ENCODE measurements around the gene SAPCD2.

DNA sequence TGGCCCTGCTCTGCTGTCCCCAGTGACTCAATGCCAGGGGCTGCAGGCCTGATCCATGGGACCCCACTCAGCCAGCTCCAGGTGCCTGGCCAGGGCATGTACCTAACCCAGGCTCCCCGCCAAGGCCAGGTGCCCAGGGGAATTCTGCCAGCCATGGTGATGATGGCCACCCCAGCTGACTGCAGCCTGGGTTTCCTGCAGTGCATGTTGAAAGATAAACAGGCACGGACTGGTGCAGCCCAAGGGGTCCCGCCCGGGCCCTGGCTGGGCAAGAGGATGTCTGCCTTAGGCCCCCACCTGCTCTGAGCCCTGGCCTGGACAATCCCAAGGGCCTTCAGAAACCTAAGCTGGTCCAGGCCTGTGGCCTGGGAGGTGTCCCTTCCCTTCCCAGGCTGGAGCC is 43.5 kb downstream of the SAPCD2 start:
- TF ChIP-seq, protein P1, sequence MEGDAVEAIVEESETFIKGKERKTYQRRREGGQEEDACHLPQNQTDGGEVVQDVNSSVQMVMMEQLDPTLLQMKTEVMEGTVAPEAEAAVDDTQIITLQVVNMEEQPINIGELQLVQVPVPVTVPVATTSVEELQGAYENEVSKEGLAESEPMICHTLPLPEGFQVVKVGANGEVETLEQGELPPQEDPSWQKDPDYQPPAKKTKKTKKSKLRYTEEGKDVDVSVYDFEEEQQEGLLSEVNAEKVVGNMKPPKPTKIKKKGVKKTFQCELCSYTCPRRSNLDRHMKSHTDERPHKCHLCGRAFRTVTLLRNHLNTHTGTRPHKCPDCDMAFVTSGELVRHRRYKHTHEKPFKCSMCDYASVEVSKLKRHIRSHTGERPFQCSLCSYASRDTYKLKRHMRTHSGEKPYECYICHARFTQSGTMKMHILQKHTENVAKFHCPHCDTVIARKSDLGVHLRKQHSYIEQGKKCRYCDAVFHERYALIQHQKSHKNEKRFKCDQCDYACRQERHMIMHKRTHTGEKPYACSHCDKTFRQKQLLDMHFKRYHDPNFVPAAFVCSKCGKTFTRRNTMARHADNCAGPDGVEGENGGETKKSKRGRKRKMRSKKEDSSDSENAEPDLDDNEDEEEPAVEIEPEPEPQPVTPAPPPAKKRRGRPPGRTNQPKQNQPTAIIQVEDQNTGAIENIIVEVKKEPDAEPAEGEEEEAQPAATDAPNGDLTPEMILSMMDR (IDR thresholded peaks at IDR 0.05 in 4 of 5, conservative IDR thresholded peaks at IDR 0.05 in 1 of 5), result no peak
- no peak for TF ChIP-seq POLR2A (IDR thresholded peaks at IDR 0.05)

All from gastrocnemius medialis (tissue), 4 donors.